GM23248 (cell line): ENCODE measurements around the gene PTPRB.

ENCODE experiments used
- EZH2 ChIP-seq: fragments of 200-600 bp; sonication (generic); IDR thresholded peaks from 2 replicates; pipeline ENCODE4 v1.6.1; 2018; ENCODE audit warnings: antibody characterized with exemption, mild to moderate bottlenecking; ENCODE audit not compliant: insufficient read depth, poor library complexity, severe bottlenecking
- EZH2phosphoT487 ChIP-seq: fragments of 200-600 bp; sonication (generic); IDR thresholded peaks from 2 replicates; pipeline ENCODE4 v1.6.1; 2018; ENCODE audit warnings: antibody characterized with exemption, moderate library complexity, mild to moderate bottlenecking, low read depth; ENCODE audit not compliant: insufficient read depth

DNA sequence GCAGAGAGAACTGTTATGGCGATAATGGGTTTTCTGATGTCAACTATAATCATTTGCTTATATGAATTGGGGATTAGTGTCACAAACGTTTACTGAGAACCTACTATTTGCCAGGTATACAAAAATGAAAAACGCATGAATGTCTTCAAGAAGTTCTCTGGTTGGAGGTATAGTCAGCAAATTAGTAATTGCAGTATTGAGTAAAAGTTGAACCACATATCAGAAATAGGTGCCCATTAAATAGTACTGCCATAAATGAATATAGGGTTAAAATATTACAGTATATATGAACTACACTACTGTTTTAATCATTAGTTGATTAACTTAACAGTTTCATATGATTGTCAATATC is 60.0 kb downstream of the PTPRB start:
- TF ChIP-seq EZH2 = no peak
- no peak for TF ChIP-seq EZH2phosphoT487
